ENCODE results near the gene BAHD1. TPM values are rescaled to one million over a fixed set of nuclear protein-coding genes. Genes with fewer than 3 reads are reported as not detected.

The BAHD1 gene
- total RNA-seq, 1 experiment from 2014 or later: 40.6 TPM

DNA sequence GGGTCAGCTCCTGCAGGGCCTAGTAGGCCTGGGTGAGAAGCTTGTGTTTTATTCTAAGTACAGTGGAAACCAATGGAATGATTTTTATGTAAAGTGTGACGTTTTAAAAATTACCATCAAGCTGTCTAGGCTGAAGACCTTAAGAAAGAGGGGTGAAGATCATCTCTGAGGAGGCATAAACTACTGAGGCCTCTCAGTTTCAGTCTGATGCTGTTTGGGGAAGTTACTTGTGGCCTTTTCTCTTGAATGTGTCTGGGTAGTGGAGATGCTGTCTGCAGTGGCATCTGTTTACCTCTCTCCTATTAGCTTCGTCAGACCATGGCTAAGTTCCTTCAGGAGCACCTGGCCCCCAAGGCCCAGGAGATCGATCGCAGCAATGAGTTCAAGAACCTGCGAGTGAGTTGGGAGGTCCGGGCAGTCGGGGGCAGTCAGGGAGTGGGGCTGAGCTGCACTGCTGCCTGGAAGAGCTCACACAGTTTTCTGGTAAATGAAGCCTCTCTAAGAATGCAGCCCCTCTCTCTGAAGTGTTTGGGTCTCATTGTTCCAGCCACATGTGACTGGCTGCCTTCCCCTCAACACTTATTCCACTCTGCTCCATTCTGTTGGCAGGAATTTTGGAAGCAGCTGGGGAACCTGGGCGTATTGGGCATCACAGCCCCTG is 33.3 kb upstream of the BAHD1 start:
- H3K4me3 ChIP-seq (ENCODE audit: low read depth in 2 of 2, low read length in 2 of 2): no peak overlapping the region
- CTCF ChIA-PET: no interaction called here
- H3K4me1 ChIP-seq (ENCODE audit: control insufficient read depth, insufficient read depth, low read length): no peaks in the 10 kb centered on the region
- BruUV-seq (replicated peaks): no TSS peak
- H3K27ac ChIP-seq (ENCODE audit: low read length): no peak overlapping the region
- H3K27me3 ChIP-seq (ENCODE audit: control insufficient read depth, insufficient read depth, low read length): no peaks in the 10 kb centered on the region
- intact Hi-C loops (cut with micrococcal nuclease; ENCODE audit: unreplicated experiment): no loop called here
- ATAC-seq (no peak), DNase-seq (ENCODE audit: low read depth, low spot score) (no peak)
- H3K36me3 ChIP-seq (ENCODE audit: control insufficient read depth, insufficient read depth, low read length): peaks cover 11% of the 10 kb centered on the region
- in situ Hi-C loops (cut with HindIII; ENCODE audit: low pct_unique_long_range_greater_than_20kb, low sequenced_read_pairs): no loop called here
- H3K9me3 ChIP-seq (ENCODE audit: control insufficient read depth, insufficient read depth, low read depth, low read length): no peaks in the 10 kb centered on the region
- TF ChIP-seq SIN3A (IDR thresholded peaks at IDR 0.05; ENCODE audit: borderline replicate concordance, insufficient read depth, low read depth, low read length): no peak
- TF ChIP-seq POLR2AphosphoS5 (IDR thresholded peaks at IDR 0.05; ENCODE audit: low read depth, low read length): no peak
- no peak for TF ChIP-seq CTCF (IDR thresholded peaks at IDR 0.05)
- no peak for TF ChIP-seq REST (IDR thresholded peaks at IDR 0.05; ENCODE audit: insufficient read depth in 1 of 2, low read depth in 2 of 2, low read length in 1 of 2)
- no peak for TF ChIP-seq TCF7L2 (IDR thresholded peaks at IDR 0.05; ENCODE audit: low read depth, low read length)
- POLR2A ChIA-PET: no interaction called here

GRCh38 chr15:40409366-40409765 is 31.4 kb upstream of the BAHD1 start:
- H3K27me3 ChIP-seq (ENCODE audit: control insufficient read depth, insufficient read depth, low read length): no peaks in the 10 kb centered on the region

More at GRCh38 chr15:40409366-40409765, 31.4 kb upstream of the BAHD1 start:
- intact Hi-C loops (cut with micrococcal nuclease; ENCODE audit: unreplicated experiment) (no loop called here), in situ Hi-C loops (cut with HindIII; ENCODE audit: low pct_unique_long_range_greater_than_20kb, low sequenced_read_pairs) (no loop called here)
- DNase-seq (ENCODE audit: low read depth, low spot score) (no peak), ATAC-seq (no peak)
- Histone ChIP-seq H3K4me3 (ENCODE audit: low read depth in 2 of 2, low read length in 2 of 2) (no peak overlapping the region), H3K36me3 (ENCODE audit: control insufficient read depth, insufficient read depth, low read length) (peaks cover 15% of the 10 kb centered on the region), H3K9me3 (ENCODE audit: control insufficient read depth, insufficient read depth, low read depth, low read length) (no peaks in the 10 kb centered on the region), H3K27ac (ENCODE audit: low read length) (no peak overlapping the region), H3K4me1 (ENCODE audit: control insufficient read depth, insufficient read depth, low read length) (no peaks in the 10 kb centered on the region)
- BruUV-seq (replicated peaks): no TSS peak
- ChIA-PET CTCF (no interaction called here), POLR2A (no interaction called here)
- TF ChIP-seq SIN3A (IDR thresholded peaks at IDR 0.05; ENCODE audit: borderline replicate concordance, insufficient read depth, low read depth, low read length) (no peak), CTCF (IDR thresholded peaks at IDR 0.05) (no peak), TCF7L2 (IDR thresholded peaks at IDR 0.05; ENCODE audit: low read depth, low read length) (no peak)

Data from Panc1 (cell line).